LNCAP (cell line): ENCODE results near the gene MSI2.

Source experiments
- CTCF ChIP-seq: fragments of 450-650 bp; IDR thresholded peaks from 2 replicates; pipeline ENCODE4 v1.5.1; 2017; ENCODE audit warnings: mild to moderate bottlenecking

The MSI2 gene

DNA sequence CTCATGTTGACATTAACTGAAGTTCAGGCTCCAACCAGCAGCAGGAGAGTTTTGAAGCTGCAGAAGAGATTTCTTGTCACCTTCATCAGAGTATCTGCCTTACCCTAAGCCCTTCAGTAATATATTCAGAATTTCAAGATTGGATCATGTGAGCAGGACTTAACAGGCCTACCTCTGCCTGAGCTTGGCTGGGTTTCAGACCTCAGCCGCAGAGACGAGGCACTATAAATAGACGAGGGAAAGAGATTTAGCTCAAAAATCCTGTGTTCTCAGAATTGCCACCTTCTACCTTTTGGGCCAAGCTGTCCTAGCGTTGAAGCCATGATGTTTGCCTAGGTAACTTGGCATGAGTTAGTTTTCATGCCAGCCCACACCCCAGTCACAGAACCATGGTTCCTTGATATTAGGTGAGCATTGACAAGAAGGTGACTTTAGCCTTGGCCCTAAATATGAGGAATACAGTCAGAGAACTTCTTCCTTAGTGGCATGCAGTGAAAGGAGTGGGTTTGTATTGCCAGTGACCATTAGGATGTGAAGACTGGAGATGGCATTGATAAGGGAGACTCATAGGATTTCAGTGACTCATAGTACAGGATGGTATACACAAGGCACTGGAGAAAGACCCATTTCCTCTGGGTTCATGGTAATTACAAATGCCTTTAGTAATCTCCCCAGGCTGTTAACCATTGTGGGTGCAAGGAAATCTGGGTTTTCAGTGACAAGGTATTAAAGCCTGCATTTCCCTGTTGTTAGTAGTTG is 224.3 kb downstream of the MSI2 start:
- TF ChIP-seq CTCF, result no peak

- no peak for TF ChIP-seq CTCF
These were observed 225.6 kb downstream of the MSI2 start for GRCh38 chr17:57481910-57482391.

DNA sequence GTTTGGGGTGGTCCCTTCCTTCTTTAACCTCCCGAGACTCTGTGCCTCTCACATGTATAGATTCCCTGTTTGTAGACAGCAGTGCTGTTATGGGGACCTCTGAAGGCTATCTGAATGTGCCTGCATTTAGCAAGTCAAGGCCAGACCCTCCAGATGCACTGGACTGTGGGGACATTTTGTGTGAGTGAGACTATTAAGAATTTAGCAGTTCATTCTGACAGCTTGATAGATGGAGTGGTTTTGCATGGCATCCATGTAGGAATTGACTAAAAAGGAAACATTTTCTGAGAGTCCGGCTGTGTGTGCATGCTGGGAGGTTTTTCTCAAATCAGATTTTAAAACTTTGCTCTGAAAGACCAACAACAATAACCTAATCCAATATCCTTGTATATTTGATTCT is 226.3 kb downstream of the MSI2 start:
- no peak for TF ChIP-seq CTCF

GRCh38 chr17:57484081-57484666 is 227.9 kb downstream of the MSI2 start:
- no peak for TF ChIP-seq CTCF

GRCh38 chr17:57484826-57485565 is 228.7 kb downstream of the MSI2 start:
- TF ChIP-seq CTCF, result no peak

DNA sequence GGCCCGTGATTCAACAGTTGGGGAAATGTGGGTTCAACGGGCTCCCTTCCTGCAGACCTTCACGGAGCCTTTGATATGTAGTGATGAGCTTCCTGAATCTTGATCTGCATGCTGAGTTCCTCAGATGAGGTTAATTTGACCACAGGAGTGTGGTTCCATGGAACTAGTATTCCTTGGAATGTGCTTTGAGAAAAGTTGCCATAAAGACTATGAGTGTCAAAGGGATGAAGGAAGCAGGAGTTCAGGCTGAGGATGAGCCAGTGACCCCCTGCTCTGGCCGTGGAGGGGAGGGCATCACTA is 229.2 kb downstream of the MSI2 start:
- no peak for TF ChIP-seq CTCF

DNA sequence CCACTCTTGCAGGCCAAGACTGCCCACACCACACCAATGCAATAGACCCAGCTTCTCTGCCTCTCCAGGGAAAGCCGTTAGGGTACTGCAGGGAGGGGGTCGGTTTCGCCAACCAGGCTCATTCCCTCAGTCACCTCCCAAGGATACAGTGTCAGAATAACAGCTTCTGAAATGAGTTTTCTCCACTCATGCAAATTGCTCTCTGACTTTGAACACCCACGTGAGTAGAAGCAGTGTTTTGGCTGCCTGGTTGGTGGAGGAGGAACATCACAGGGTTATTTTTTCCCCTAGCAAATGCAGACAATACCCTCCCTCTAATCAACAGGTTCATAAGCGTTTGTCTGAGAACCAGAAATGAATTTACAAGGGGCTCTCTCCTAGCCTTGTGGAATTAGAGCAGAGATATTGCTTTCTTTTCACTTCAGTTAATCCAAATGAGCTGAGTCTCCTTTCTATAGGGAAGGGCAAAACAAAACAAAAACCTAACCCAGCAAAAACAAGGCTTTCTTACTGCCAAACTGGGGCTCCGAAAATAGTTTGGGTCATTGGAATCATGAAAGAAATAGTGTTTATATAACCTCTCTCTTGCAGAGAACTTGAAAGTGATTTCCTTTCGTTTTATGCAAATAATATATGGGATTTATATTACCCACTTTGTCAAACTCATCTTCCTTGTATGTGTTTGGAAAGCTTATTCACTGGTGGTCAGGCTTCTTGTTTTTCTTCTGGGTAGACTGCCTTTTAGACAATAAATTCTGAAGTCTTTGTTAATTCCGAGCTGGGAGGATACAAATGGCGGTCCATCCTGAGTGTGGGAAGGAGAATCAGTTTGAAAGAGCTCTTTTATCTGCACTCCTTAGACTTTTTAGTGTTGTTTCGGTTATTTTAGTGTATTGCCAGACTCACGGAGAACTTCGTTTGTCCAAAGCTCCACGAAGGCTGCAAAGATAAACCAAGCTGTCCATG is 229.9 kb downstream of the MSI2 start:
- no peak for TF ChIP-seq CTCF
